ENCODE results near the gene OR51Q1.
A peak's percentile ranks its signal among the peaks of the same experiment; 100 is the strongest.

Gene OR51Q1

GRCh38 chr11:5421811-5422210 lies at the start of gene OR51Q1:
OR51Q1 (plus strand) TSS chr11:5422111; CDS start chr11:5422201, 90 bp downstream.
- DNase-seq: no peak

- peak; percentile 20 for DNase-seq
Observed at GRCh38 chr11:5380740-5381342, 41.1 kb upstream of the OR51Q1 start.

GRCh38 chr11:5383576-5383975 lies 38.3 kb upstream of the OR51Q1 start, which contains the start of gene OR51M1:
OR51M1 (plus strand) TSS chr11:5383812; CDS start chr11:5389399, 5,587 bp downstream.
- no peak for DNase-seq

GRCh38 chr11:5384335-5384734 lies 37.6 kb upstream of the OR51Q1 start:
- DNase-seq: no peak

GRCh38 chr11:5390210-5390609 lies 31.7 kb upstream of the OR51Q1 start:
- no peak for DNase-seq

GRCh38 chr11:5394091-5394490 lies 27.8 kb upstream of the OR51Q1 start:
- no peak for DNase-seq

GRCh38 chr11:5398936-5399335 lies 23.0 kb upstream of the OR51Q1 start:
- no peak for DNase-seq

GRCh38 chr11:5405173-5405572 lies 16.7 kb upstream of the OR51Q1 start:
- no peak for DNase-seq

- DNase-seq: no peak
Observed at GRCh38 chr11:5420993-5421392, 918 bp upstream of the OR51Q1 start.

- no peak for DNase-seq
Observed at GRCh38 chr11:5423131-5423530, 1.2 kb downstream of the OR51Q1 start.

- no peak for DNase-seq
Observed at GRCh38 chr11:5441414-5441813, 19.5 kb downstream of the OR51Q1 start, which contains the start of gene OR51I1. OR51I1 (minus strand) TSS chr11:5441514; CDS start chr11:5441514, 0 bp downstream.

GRCh38 chr11:5443835-5444393 lies 22.0 kb downstream of the OR51Q1 start:
- DNase-seq: no peak

GRCh38 chr11:5449023-5449422 lies 27.1 kb downstream of the OR51Q1 start, which contains the start of gene OR51I2:
OR51I2 (plus strand) TSS chr11:5449323; CDS start chr11:5453489, 4,166 bp downstream.
- no peak for DNase-seq

- DNase-seq: no peak
Observed at GRCh38 chr11:5449432-5449831, 27.5 kb downstream of the OR51Q1 start.

GRCh38 chr11:5460983-5461621 lies 39.2 kb downstream of the OR51Q1 start:
- DNase-seq: no peak

- DNase-seq: no peak
Observed at GRCh38 chr11:5467527-5467926, 45.6 kb downstream of the OR51Q1 start.

Measured in COR-L47 (cell line).